GM21447 (cell line): ENCODE data around the gene EFTUD2.

Experiments
- ATAC-seq: cut with Tn5 transposase; IDR thresholded peaks from one replicate; pipeline ENCODE4 v1.9.1; 2021; ENCODE audit not compliant: unreplicated experiment

Gene EFTUD2

GRCh38 chr17:44887971-44888954 is 11.0 kb downstream of the EFTUD2 start:
- no peak for ATAC-seq

GRCh38 chr17:44887016-44887415 is 12.2 kb downstream of the EFTUD2 start:
- ATAC-seq = no peak

GRCh38 chr17:44884941-44885340 is 14.3 kb downstream of the EFTUD2 start:
- ATAC-seq = no peak

GRCh38 chr17:44881145-44881544 is 18.1 kb downstream of the EFTUD2 start:
- no peak for ATAC-seq

- ATAC-seq = no peak
Observed at GRCh38 chr17:44880062-44880461, 19.2 kb downstream of the EFTUD2 start.

GRCh38 chr17:44879376-44879775 is 19.9 kb downstream of the EFTUD2 start:
- no peak for ATAC-seq

- ATAC-seq = no peak
Observed at GRCh38 chr17:44878627-44879221, 20.5 kb downstream of the EFTUD2 start.

- no peak for ATAC-seq
Observed at GRCh38 chr17:44877121-44877520, 22.1 kb downstream of the EFTUD2 start.

- ATAC-seq = no peak
Observed at GRCh38 chr17:44875761-44876160, 23.5 kb downstream of the EFTUD2 start.

- ATAC-seq = no peak
Observed at GRCh38 chr17:44872131-44872768, 27.0 kb downstream of the EFTUD2 start.

- ATAC-seq = no peak
Observed at GRCh38 chr17:44871556-44871955, 27.7 kb downstream of the EFTUD2 start.

GRCh38 chr17:44867841-44868240 is 31.4 kb downstream of the EFTUD2 start:
- no peak for ATAC-seq

GRCh38 chr17:44865931-44866330 is 33.3 kb downstream of the EFTUD2 start:
- ATAC-seq = no peak

- ATAC-seq = no peak
Observed at GRCh38 chr17:44865231-44865660, 34.0 kb downstream of the EFTUD2 start.

GRCh38 chr17:44864831-44865230 is 34.4 kb downstream of the EFTUD2 start:
- no peak for ATAC-seq

- ATAC-seq = no peak
Observed at GRCh38 chr17:44863061-44863918, 36.0 kb downstream of the EFTUD2 start.

GRCh38 chr17:44862278-44862914 is 36.8 kb downstream of the EFTUD2 start:
- no peak for ATAC-seq

- ATAC-seq = no peak
Observed at GRCh38 chr17:44859701-44860100, 39.5 kb downstream of the EFTUD2 start.

GRCh38 chr17:44854192-44854591 is 45.1 kb downstream of the EFTUD2 start:
- no peak for ATAC-seq

GRCh38 chr17:44850612-44851011 is 48.6 kb downstream of the EFTUD2 start:
- ATAC-seq = no peak
